Peyer's patch (tissue), 4 donors: ENCODE results near the gene VAMP2.

Source experiments
- CTCF ChIP-seq, 6 experiments: fragments of 450-650 bp in 4 of 6; fragments of 200-600 bp in 2 of 6; sonication (generic) in 1 of 6; IDR thresholded peaks; one replicate each; pipeline ENCODE4 v1.5.1; 2017 to 2019; ENCODE audit warnings: antibody characterized with exemption in 6 of 6, mild to moderate bottlenecking in 3 of 6, moderate library complexity in 1 of 6
- POLR2A ChIP-seq, 2 donors: fragments of 450-650 bp; IDR thresholded peaks; one replicate each; pipeline ENCODE4 v1.5.1; 2017; ENCODE audit warnings: antibody characterized with exemption in 2 of 2, mild to moderate bottlenecking in 2 of 2, moderate library complexity in 2 of 2

GRCh38 chr17:8140065-8141029, 22.4 kb downstream of the VAMP2 start:
- TF ChIP-seq CTCF (IDR thresholded peaks at IDR 0.05) (no peak), POLR2A (IDR thresholded peaks at IDR 0.05) (no peak)
